Neuronal stem cell (in vitro differentiated cells): Measurements from ENCODE around the gene SARS2.
A peak's percentile ranks its signal among the peaks of the same experiment; 100 is the strongest.
"Not testable (repeated sequence)": the region's sequence is repeated elsewhere in the genome, so short reads cannot be mapped to it uniquely, and the experiment has no call there.

Experiments
- DNase-seq: peaks from one replicate; pipeline ENCODE4 v3.0.0-alpha.2; 2013; ENCODE audit warnings: low spot score
- H2AFZ ChIP-seq: one replicate; pipeline ENCODE4 v1.6.1; 2013; ENCODE audit warnings: mild to moderate bottlenecking, low read length, inconsistent platforms
- H2AK5ac ChIP-seq: 2 replicates; pipeline ENCODE4 v1.6.1; 2013; ENCODE audit warnings: low read depth, mild to moderate bottlenecking, inconsistent platforms, low read length, moderate library complexity, mixed read lengths
- H2BK120ac ChIP-seq: 2 replicates; pipeline ENCODE4 v1.6.1; 2013; ENCODE audit warnings: low read depth, mild to moderate bottlenecking, inconsistent platforms, low read length, moderate library complexity, mixed read lengths
- H2BK12ac ChIP-seq: one replicate; pipeline ENCODE4 v1.6.1; 2013; ENCODE audit warnings: low read length, inconsistent platforms
- H2BK15ac ChIP-seq: 2 replicates; pipeline ENCODE4 v1.6.1; 2013; ENCODE audit warnings: mild to moderate bottlenecking, low read length, inconsistent platforms, mixed read lengths
- H2BK5ac ChIP-seq: one replicate; pipeline ENCODE4 v1.6.1; 2013; ENCODE audit warnings: inconsistent platforms, mild to moderate bottlenecking, low read length, moderate library complexity
- H3K14ac ChIP-seq: one replicate; pipeline ENCODE4 v1.6.1; 2013; ENCODE audit warnings: low read length, inconsistent platforms
- H3K18ac ChIP-seq: 2 replicates; pipeline ENCODE4 v1.6.1; 2013; ENCODE audit warnings: low read length, inconsistent platforms
- H3K23ac ChIP-seq: 2 replicates; pipeline ENCODE4 v1.6.1; 2013; ENCODE audit warnings: low read depth, mild to moderate bottlenecking, mixed read lengths, low read length, inconsistent platforms; ENCODE audit not compliant: poor library complexity
- H3K27ac ChIP-seq: replicated peaks from 3 replicates; pipeline ENCODE4 v1.5.1; 2013; ENCODE audit warnings: low read length, inconsistent platforms
- H3K27me3 ChIP-seq, 3 experiments: 2 replicates each; pipeline ENCODE4 v1.6.1; 2013; ENCODE audit warnings: low read length in 3 of 3, mild to moderate bottlenecking in 2 of 3, inconsistent platforms in 1 of 3, low read depth in 1 of 3, mixed read lengths in 1 of 3, moderate library complexity in 1 of 3; ENCODE audit not compliant: control insufficient read depth in 3 of 3, insufficient read depth in 3 of 3
- H3K36me3 ChIP-seq, 2 donors: replicated peaks in 1 of 2; 2 replicates each; pipeline ENCODE4 v1.6.1; 2013; ENCODE audit warnings: low read length in 2 of 2; ENCODE audit not compliant: control insufficient read depth in 2 of 2, insufficient read depth in 2 of 2
- H3K4ac ChIP-seq: 2 replicates; pipeline ENCODE4 v1.6.1; 2013; ENCODE audit warnings: inconsistent platforms, mild to moderate bottlenecking, low read length, moderate library complexity
- H3K4me1 ChIP-seq, 2 donors: 1 replicate in 1 of 2; 2 replicates in 1 of 2; pipeline ENCODE4 v1.6.1; 2013; ENCODE audit warnings: low read length in 2 of 2, low read depth in 1 of 2; ENCODE audit not compliant: control insufficient read depth in 2 of 2, insufficient read depth in 1 of 2
- H3K4me2 ChIP-seq: one replicate; pipeline ENCODE4 v1.6.1; 2013; ENCODE audit warnings: mild to moderate bottlenecking, low read length, inconsistent platforms; ENCODE audit not compliant: insufficient read depth, poor library complexity, severe bottlenecking
- H3K4me3 ChIP-seq, 2 donors: 2 replicates each; pipeline ENCODE4 v1.5.1; 2013; ENCODE audit warnings: low read length in 2 of 2, mild to moderate bottlenecking in 2 of 2, inconsistent platforms in 1 of 2, moderate library complexity in 1 of 2
- H3K79me1 ChIP-seq: one replicate; pipeline ENCODE4 v1.6.1; 2013; ENCODE audit warnings: low read depth, mild to moderate bottlenecking, inconsistent platforms, low read length, moderate library complexity
- H3K9ac ChIP-seq: one replicate; pipeline ENCODE4 v1.6.1; 2013; ENCODE audit warnings: mild to moderate bottlenecking, low read depth, low read length, inconsistent platforms; ENCODE audit not compliant: poor library complexity
- H3K9me3 ChIP-seq, 2 donors: replicated peaks in 1 of 2; 2 replicates each; pipeline versions ENCODE3 to v1.6.1; 2013; ENCODE audit warnings: low read length in 2 of 2, mild to moderate bottlenecking in 2 of 2, inconsistent platforms in 1 of 2, low read depth in 1 of 2, mixed read lengths in 1 of 2, moderate library complexity in 1 of 2; ENCODE audit not compliant: control insufficient read depth in 2 of 2, insufficient read depth in 1 of 2
- H4K8ac ChIP-seq: one replicate; pipeline ENCODE4 v1.6.1; 2013; ENCODE audit warnings: low read depth, mild to moderate bottlenecking, inconsistent platforms, low read length, moderate library complexity
- H4K91ac ChIP-seq: one replicate; pipeline ENCODE4 v1.6.1; 2013; ENCODE audit warnings: low read length, low read depth, mild to moderate bottlenecking, inconsistent platforms; ENCODE audit not compliant: poor library complexity
- WGBS, 2 donors: extraction: QIAGEN DNeasy Blood & Tissue Kit; methylation state at CpG; one replicate each; pipeline ENCODE4 v1.1.7; 2013; ENCODE audit warnings: missing lambda C conversion rate in 2 of 2, mixed read lengths in 1 of 2; ENCODE audit not compliant: insufficient read length in 2 of 2, insufficient replicate concordance in 1 of 2; ENCODE audit errors: extremely low coverage in 2 of 2; 5-methylcytosine and 5-hydroxymethylcytosine counted together

Gene SARS2

GRCh38 chr19:38875656-38876395, 54.7 kb downstream of the SARS2 start:
- H3K27me3 ChIP-seq: no peaks in the 10 kb centered on the region
- no peak overlapping the region for H3K27ac ChIP-seq
- H2AK5ac ChIP-seq: no peak overlapping the region
- H2BK120ac ChIP-seq: no peak overlapping the region
- H4K8ac ChIP-seq: no peak overlapping the region
- no peaks in the 10 kb centered on the region for H3K36me3 ChIP-seq
- H3K4me3 ChIP-seq: no peak overlapping the region
- H3K9me3 ChIP-seq: no peaks in the 10 kb centered on the region
- no peak for DNase-seq
- no peak overlapping the region for H2BK12ac ChIP-seq
- H2BK5ac ChIP-seq: no peak overlapping the region
- H4K91ac ChIP-seq: no peak overlapping the region
- H2BK15ac ChIP-seq: no peak overlapping the region
- H3K9ac ChIP-seq: no peak overlapping the region
- no peak overlapping the region for H3K14ac ChIP-seq
- no peak overlapping the region for H2AFZ ChIP-seq
- H3K79me1 ChIP-seq: no peaks in the 10 kb centered on the region
- H3K4ac ChIP-seq: no peak overlapping the region
- no CpG with 5 or more reads among the region's 6 CpGs for WGBS, 2 donors
- H3K4me1 ChIP-seq: peaks cover 8 to 15% of the 10 kb centered on the region in 2 donors
- H3K23ac ChIP-seq: no peak overlapping the region
- no peak overlapping the region for H3K4me2 ChIP-seq
- peak overlapping the region; percentile 11 for H3K18ac ChIP-seq

GRCh38 chr19:38873400-38873799, 57.2 kb downstream of the SARS2 start:
- H2AK5ac ChIP-seq, H2BK120ac ChIP-seq, H2BK5ac ChIP-seq, H2BK15ac ChIP-seq, H3K27ac ChIP-seq, DNase-seq, H3K14ac ChIP-seq, H2BK12ac ChIP-seq, H4K8ac ChIP-seq, H3K4me2 ChIP-seq, H3K4me3 ChIP-seq, H3K9me3 ChIP-seq, H3K18ac ChIP-seq, H3K9ac ChIP-seq, H3K79me1 ChIP-seq, H3K23ac ChIP-seq, H3K36me3 ChIP-seq, H3K4ac ChIP-seq, H2AFZ ChIP-seq, H4K91ac ChIP-seq: not testable (repeated sequence)
- peaks cover 0 to 12% (median 0%) of the 10 kb centered on the region in 3 experiments for H3K27me3 ChIP-seq
- WGBS, 2 donors: no CpG with 5 or more reads among the region's 10 CpGs
- H3K4me1 ChIP-seq: peaks cover 4 to 22% of the 10 kb centered on the region in 2 donors

- peaks cover 0 to 12% (median 0%) of the 10 kb centered on the region in 3 experiments for H3K27me3 ChIP-seq
- H2AFZ ChIP-seq: no peak overlapping the region
- peak overlapping the region; percentile 97 for H2BK12ac ChIP-seq
- H4K91ac ChIP-seq: no peak overlapping the region
- no peak overlapping the region for H3K9ac ChIP-seq
- peaks cover 3% of the 10 kb centered on the region for H3K79me1 ChIP-seq
- H2BK120ac ChIP-seq: peak overlapping the region; percentile 35
- H3K4me3 ChIP-seq: no peak overlapping the region
- H2AK5ac ChIP-seq: peak overlapping the region; percentile 82
- H3K23ac ChIP-seq: peak overlapping the region; percentile 16
- H3K4me1 ChIP-seq: peaks cover 0 to 12% of the 10 kb centered on the region in 2 donors
- H2BK5ac ChIP-seq: peak overlapping the region; percentile 94
- H3K36me3 ChIP-seq: no peaks in the 10 kb centered on the region
- DNase-seq: no peak
- no CpG with 5 or more reads among the region's 19 CpGs for WGBS, 2 donors
- no peak overlapping the region for H4K8ac ChIP-seq
- H2BK15ac ChIP-seq: peak overlapping the region; percentile 99
- H3K18ac ChIP-seq: peak overlapping the region; percentile 98
- H3K4ac ChIP-seq: no peak overlapping the region
- H3K27ac ChIP-seq: no peak overlapping the region
- H3K14ac ChIP-seq: no peak overlapping the region
- H3K9me3 ChIP-seq: peaks cover 0 to 4% of the 10 kb centered on the region in 2 donors
- no peak overlapping the region for H3K4me2 ChIP-seq
Measured at GRCh38 chr19:38870612-38871011, 60.0 kb downstream of the SARS2 start.

GRCh38 chr19:38869836-38870607, 60.5 kb downstream of the SARS2 start:
- peaks cover 3% of the 10 kb centered on the region for H3K79me1 ChIP-seq
- peak; percentile 77 for DNase-seq
- H3K27ac ChIP-seq: no peak overlapping the region
- no peaks in the 10 kb centered on the region for H3K36me3 ChIP-seq
- H2BK120ac ChIP-seq: peak overlapping the region; percentile 35
- peak overlapping the region; percentile 40 for H2AFZ ChIP-seq
- peak overlapping the region; percentile 98 for H3K18ac ChIP-seq
- peak overlapping the region; percentile 34 for H4K91ac ChIP-seq
- H3K4ac ChIP-seq: no peak overlapping the region
- peak overlapping the region; percentile 94 for H2BK5ac ChIP-seq
- H3K27me3 ChIP-seq: peaks cover 0 to 12% (median 0%) of the 10 kb centered on the region in 3 experiments
- peaks cover 0 to 4% of the 10 kb centered on the region in 2 donors for H3K9me3 ChIP-seq
- no peak overlapping the region for H4K8ac ChIP-seq
- peak overlapping the region; percentile 82 for H2AK5ac ChIP-seq
- H3K4me2 ChIP-seq: peak overlapping the region; percentile 83
- H3K4me3 ChIP-seq: peak overlapping the region in 1 of 2 donors; percentile 79
- H2BK15ac ChIP-seq: peak overlapping the region; percentile 99
- no CpG with 5 or more reads among the region's 62 CpGs for WGBS, 2 donors
- H3K9ac ChIP-seq: peak overlapping the region; percentile 88
- peak overlapping the region; percentile 97 for H2BK12ac ChIP-seq
- H3K23ac ChIP-seq: peak overlapping the region; percentile 16
- peak overlapping the region; percentile 63 for H3K14ac ChIP-seq
- H3K4me1 ChIP-seq: peaks cover 0 to 12% of the 10 kb centered on the region in 2 donors
